ENCODE results near the gene UNC5B. TPM values are rescaled to one million over a fixed set of nuclear protein-coding genes. Genes with fewer than 3 reads are reported as not detected.

UNC5B gene
- total RNA-seq, 1 experiment from 2014 or later, result 80.5 TPM

DNA sequence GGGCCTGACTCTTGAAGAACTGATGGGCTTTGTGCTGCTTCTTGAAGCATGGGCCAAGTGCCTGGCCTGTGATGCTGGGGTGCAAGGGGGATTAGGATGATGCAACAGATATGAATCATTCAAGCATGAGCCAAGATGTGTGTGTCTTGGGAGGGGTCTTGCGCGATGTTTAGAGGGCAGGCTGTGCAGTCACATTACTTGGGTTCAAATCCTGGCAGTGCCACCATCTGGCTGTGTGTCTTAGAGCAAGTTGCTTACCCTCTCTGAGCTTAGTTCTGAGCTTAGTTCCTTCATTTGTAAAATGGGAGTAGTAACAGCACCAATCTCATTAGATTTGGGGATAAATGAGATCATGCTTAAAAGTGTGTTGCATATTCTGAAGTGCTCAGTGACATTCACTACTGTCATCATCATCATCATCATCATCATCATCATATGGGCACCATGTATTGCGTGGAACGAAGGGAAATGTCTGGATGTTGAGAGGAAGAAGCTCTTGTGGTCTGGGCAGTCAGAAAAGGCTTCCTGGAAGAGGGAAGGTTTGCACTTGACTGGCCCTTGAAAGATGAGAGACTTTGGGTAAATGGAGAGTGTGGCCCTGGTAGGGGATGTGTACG, 9.3 kb downstream of the UNC5B start:
- Mint-ChIP-seq H3K27ac (ENCODE audit: low read depth, unreplicated experiment) (no peak overlapping the region), H3K9me3 (ENCODE audit: unreplicated experiment) (no peaks in the 10 kb centered on the region), H3K4me1 (ENCODE audit: insufficient read depth, unreplicated experiment) (peaks cover 9% of the 10 kb centered on the region), H3K27me3 (ENCODE audit: insufficient read depth, unreplicated experiment) (no peaks in the 10 kb centered on the region), H3K36me3 (ENCODE audit: insufficient read depth, unreplicated experiment) (no peaks in the 10 kb centered on the region), H3K4me3 (ENCODE audit: unreplicated experiment) (no peak overlapping the region)
- POLR2A ChIA-PET, result interaction anchor here (1.1 kb wide), 1 partner anchor 290 kb away, joined by 3 read pairs; no protein-coding TSS in a partner anchor
- intact Hi-C loops (cut with micrococcal nuclease), result no loop called here
- CTCF ChIA-PET, result interaction anchor here (1.2 to 1.5 kb wide), 2 partner anchors 63 to 70 kb away, joined by 5 read pairs; no protein-coding TSS in a partner anchor
- TF ChIP-seq, protein P1, sequence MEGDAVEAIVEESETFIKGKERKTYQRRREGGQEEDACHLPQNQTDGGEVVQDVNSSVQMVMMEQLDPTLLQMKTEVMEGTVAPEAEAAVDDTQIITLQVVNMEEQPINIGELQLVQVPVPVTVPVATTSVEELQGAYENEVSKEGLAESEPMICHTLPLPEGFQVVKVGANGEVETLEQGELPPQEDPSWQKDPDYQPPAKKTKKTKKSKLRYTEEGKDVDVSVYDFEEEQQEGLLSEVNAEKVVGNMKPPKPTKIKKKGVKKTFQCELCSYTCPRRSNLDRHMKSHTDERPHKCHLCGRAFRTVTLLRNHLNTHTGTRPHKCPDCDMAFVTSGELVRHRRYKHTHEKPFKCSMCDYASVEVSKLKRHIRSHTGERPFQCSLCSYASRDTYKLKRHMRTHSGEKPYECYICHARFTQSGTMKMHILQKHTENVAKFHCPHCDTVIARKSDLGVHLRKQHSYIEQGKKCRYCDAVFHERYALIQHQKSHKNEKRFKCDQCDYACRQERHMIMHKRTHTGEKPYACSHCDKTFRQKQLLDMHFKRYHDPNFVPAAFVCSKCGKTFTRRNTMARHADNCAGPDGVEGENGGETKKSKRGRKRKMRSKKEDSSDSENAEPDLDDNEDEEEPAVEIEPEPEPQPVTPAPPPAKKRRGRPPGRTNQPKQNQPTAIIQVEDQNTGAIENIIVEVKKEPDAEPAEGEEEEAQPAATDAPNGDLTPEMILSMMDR (IDR thresholded peaks at IDR 0.05; ENCODE audit: unreplicated experiment), result no peak
- BruUV-seq (replicated peaks), result no TSS peak
- no peak for DNase-seq (ENCODE audit: unreplicated experiment)

DNA sequence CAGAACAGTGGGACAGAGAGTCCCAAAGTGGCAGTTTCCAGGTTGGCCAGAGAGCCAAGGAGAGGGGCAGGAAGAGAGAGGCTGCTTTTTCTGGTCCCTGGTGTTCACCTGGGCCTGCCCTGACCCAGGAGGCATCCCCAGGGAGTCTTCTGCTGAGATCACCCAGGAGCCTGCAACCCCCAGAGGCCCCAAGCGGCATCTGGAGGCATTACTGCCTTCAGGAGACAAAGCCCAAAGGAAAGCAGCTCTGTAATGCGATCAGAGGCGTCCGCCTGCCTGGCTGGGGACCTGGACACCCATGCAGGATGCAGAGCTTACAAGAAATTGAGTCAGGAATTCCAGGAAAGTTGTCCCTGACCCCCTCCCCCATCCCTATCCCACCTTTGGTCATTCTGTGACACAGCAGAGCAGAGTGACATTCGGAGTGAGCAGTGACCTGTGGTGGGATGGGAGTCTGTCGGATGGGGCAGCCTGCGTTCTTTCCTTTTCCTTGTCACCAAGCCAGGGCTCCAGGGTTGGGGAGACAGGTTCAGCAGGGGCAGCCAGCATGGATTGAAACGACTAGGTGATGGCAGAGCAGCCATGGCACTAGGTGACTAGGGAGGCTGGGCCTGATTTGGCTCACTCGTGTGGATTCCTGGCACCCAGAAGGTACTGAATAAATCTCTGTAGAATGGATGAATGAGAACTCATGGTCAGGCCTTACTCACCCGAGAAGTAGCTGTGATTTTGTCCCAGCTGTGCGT, 10.4 kb downstream of the UNC5B start:
- BruUV-seq (replicated peaks), result no TSS peak
- CTCF ChIA-PET, result interaction anchor here (0.6 to 1.2 kb wide), 2 partner anchors 62 to 302 kb away, joined by 3 to 5 read pairs; no protein-coding TSS in a partner anchor
- no peaks in the 10 kb centered on the region for H3K36me3 Mint-ChIP-seq (ENCODE audit: insufficient read depth, unreplicated experiment)
- H3K27ac Mint-ChIP-seq (ENCODE audit: low read depth, unreplicated experiment), result no peak overlapping the region
- intact Hi-C loops (cut with micrococcal nuclease), result no loop called here
- POLR2A ChIA-PET, result interaction anchor here (1.1 kb wide), 1 partner anchor 291 kb away, joined by 3 read pairs; no protein-coding TSS in a partner anchor
- no peaks in the 10 kb centered on the region for H3K27me3 Mint-ChIP-seq (ENCODE audit: insufficient read depth, unreplicated experiment)
- H3K4me3 Mint-ChIP-seq (ENCODE audit: unreplicated experiment), result no peak overlapping the region
- peaks cover 7% of the 10 kb centered on the region for H3K4me1 Mint-ChIP-seq (ENCODE audit: insufficient read depth, unreplicated experiment)
- H3K9me3 Mint-ChIP-seq (ENCODE audit: unreplicated experiment), result no peaks in the 10 kb centered on the region
- TF ChIP-seq, protein P1 (IDR thresholded peaks at IDR 0.05; ENCODE audit: unreplicated experiment), result no peak
- DNase-seq (ENCODE audit: unreplicated experiment), result no peak

DNA sequence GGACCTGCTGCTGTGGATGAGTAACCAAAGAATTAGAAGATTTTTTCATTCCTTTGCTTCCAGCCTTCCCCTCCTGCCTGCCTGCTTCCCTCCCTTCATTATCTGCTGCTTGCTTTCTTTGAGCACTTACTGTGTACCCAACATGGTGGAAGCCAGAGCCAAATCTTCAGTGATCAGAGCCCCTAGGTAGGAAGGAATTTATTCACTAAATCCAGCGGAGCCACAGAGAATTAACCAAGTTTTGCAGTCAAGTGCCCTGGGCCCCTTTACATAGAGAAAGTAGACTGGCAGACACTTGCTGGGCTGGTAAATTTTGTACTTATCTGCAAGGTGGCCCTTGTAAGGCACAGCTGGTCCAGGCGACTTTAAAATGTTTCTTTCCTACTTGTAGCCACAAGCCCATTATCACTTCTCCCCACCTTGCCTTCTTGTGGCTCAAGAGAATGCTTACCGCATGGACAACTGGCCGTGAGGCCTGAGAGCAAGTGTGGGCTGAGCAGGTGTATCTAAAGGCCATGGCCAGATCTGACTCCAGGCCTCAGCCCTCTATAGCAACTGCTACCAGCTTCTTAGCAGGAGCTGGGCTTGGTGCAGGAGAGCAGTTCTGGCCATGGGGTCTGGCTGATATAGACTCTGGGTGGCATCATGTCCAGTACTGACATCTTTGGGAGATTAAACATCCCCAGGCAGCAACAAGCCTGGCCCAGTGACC, 11.1 kb downstream of the UNC5B start:
- Mint-ChIP-seq H3K36me3 (ENCODE audit: insufficient read depth, unreplicated experiment) (no peaks in the 10 kb centered on the region), H3K27ac (ENCODE audit: low read depth, unreplicated experiment) (no peak overlapping the region), H3K4me1 (ENCODE audit: insufficient read depth, unreplicated experiment) (no peaks in the 10 kb centered on the region), H3K9me3 (ENCODE audit: unreplicated experiment) (no peaks in the 10 kb centered on the region), H3K4me3 (ENCODE audit: unreplicated experiment) (no peak overlapping the region), H3K27me3 (ENCODE audit: insufficient read depth, unreplicated experiment) (no peaks in the 10 kb centered on the region)
- intact Hi-C loops (cut with micrococcal nuclease), result no loop called here
- TF ChIP-seq, protein P1 (IDR thresholded peaks at IDR 0.05; ENCODE audit: unreplicated experiment), result no peak
- BruUV-seq (replicated peaks), result no TSS peak
- POLR2A ChIA-PET, result no interaction called here
- no peak for DNase-seq (ENCODE audit: unreplicated experiment)
- CTCF ChIA-PET, result interaction anchor here (0.6 kb wide), 1 partner anchor 303 kb away, joined by 3 read pairs; no protein-coding TSS in a partner anchor

Measured in MCF 10A (cell line).